ENCODE results near the gene KRT10.

- TF ChIP-seq, protein P1, sequence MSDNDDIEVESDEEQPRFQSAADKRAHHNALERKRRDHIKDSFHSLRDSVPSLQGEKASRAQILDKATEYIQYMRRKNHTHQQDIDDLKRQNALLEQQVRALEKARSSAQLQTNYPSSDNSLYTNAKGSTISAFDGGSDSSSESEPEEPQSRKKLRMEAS (IDR thresholded peaks at IDR 0.05): no peak
- TF ChIP-seq, protein P2, sequence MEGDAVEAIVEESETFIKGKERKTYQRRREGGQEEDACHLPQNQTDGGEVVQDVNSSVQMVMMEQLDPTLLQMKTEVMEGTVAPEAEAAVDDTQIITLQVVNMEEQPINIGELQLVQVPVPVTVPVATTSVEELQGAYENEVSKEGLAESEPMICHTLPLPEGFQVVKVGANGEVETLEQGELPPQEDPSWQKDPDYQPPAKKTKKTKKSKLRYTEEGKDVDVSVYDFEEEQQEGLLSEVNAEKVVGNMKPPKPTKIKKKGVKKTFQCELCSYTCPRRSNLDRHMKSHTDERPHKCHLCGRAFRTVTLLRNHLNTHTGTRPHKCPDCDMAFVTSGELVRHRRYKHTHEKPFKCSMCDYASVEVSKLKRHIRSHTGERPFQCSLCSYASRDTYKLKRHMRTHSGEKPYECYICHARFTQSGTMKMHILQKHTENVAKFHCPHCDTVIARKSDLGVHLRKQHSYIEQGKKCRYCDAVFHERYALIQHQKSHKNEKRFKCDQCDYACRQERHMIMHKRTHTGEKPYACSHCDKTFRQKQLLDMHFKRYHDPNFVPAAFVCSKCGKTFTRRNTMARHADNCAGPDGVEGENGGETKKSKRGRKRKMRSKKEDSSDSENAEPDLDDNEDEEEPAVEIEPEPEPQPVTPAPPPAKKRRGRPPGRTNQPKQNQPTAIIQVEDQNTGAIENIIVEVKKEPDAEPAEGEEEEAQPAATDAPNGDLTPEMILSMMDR (IDR thresholded peaks at IDR 0.05; ENCODE audit: low read depth, low read length, missing input control): no peak
- TF ChIP-seq YY1 (IDR thresholded peaks at IDR 0.05): no peak
- no peak for TF ChIP-seq TAF1 (conservative IDR thresholded peaks at IDR 0.05)
- TF ChIP-seq, protein P3, sequence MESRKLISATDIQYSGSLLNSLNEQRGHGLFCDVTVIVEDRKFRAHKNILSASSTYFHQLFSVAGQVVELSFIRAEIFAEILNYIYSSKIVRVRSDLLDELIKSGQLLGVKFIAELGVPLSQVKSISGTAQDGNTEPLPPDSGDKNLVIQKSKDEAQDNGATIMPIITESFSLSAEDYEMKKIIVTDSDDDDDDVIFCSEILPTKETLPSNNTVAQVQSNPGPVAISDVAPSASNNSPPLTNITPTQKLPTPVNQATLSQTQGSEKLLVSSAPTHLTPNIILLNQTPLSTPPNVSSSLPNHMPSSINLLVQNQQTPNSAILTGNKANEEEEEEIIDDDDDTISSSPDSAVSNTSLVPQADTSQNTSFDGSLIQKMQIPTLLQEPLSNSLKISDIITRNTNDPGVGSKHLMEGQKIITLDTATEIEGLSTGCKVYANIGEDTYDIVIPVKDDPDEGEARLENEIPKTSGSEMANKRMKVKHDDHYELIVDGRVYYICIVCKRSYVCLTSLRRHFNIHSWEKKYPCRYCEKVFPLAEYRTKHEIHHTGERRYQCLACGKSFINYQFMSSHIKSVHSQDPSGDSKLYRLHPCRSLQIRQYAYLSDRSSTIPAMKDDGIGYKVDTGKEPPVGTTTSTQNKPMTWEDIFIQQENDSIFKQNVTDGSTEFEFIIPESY (IDR thresholded peaks at IDR 0.05): no peak
- TF ChIP-seq REST (IDR thresholded peaks at IDR 0.05): no peak
- TF ChIP-seq GABPA (IDR thresholded peaks at IDR 0.05 in 1 of 2, conservative IDR thresholded peaks at IDR 0.05 in 1 of 2): no peak
- TF ChIP-seq RXRA (IDR thresholded peaks at IDR 0.05): no peak
- no peak for TF ChIP-seq EGR1 (IDR thresholded peaks at IDR 0.05; ENCODE audit: low read depth in 2 of 2)
Measured at GRCh38 chr17:40848583-40849235, 26.3 kb upstream of the KRT10 start.
